Skeletal muscle satellite cell (primary cell): ENCODE measurements around the gene GRM3.

Source experiments
- H3K27me3 ChIP-seq: 2 replicates; pipeline ENCODE4 v1.7.0; 2013; ENCODE audit warnings: low read length; ENCODE audit not compliant: control insufficient read depth, insufficient read depth
- H3K36me3 ChIP-seq: 2 replicates; pipeline ENCODE4 v1.7.0; 2013; ENCODE audit warnings: mild to moderate bottlenecking, control low read depth, low read length; ENCODE audit not compliant: insufficient read depth
- H3K4me1 ChIP-seq: 2 replicates; pipeline ENCODE4 v1.7.0; 2013; ENCODE audit warnings: low read length; ENCODE audit not compliant: control insufficient read depth, insufficient read depth
- H3K4me2 ChIP-seq: 2 replicates; pipeline ENCODE4 v1.7.0; 2013; ENCODE audit warnings: mild to moderate bottlenecking, low read length
- H3K4me3 ChIP-seq: 2 replicates; pipeline ENCODE4 v1.7.0; 2013; ENCODE audit warnings: low read length
- H3K9ac ChIP-seq: 2 replicates; pipeline ENCODE4 v1.7.0; 2013; ENCODE audit warnings: mild to moderate bottlenecking, low read depth, low read length, moderate library complexity
- H3K9me3 ChIP-seq: replicated peaks from 2 replicates; pipeline ENCODE4 v1.7.0; 2013; ENCODE audit warnings: mild to moderate bottlenecking, control low read depth, low read length

GRM3 gene

DNA sequence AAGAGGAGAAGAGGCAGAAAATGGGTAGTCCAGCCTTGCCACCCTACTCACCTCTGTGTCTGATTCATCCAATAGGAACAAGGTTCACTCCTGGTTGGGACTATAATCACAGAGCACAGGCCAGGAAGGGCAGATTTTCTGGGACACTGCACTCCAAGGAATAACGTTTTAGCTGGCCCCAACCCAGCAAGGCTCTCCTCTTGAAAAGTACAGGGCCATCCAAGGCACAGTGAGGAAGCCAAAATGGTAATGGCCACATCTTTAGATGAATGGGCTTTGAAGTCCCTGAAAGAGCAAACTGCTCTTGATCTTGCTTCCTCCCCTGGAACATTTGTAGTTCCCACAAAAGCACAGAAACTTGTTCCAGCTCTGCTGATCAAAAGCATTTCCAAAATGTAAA lies 149.4 kb downstream of the GRM3 start:
- Histone ChIP-seq H3K9me3 (no peaks in the 10 kb centered on the region), H3K36me3 (no peaks in the 10 kb centered on the region), H3K27me3 (no peaks in the 10 kb centered on the region), H3K4me1 (no peaks in the 10 kb centered on the region), H3K4me2 (no peak overlapping the region), H3K9ac (no peak overlapping the region), H3K4me3 (no peak overlapping the region)

DNA sequence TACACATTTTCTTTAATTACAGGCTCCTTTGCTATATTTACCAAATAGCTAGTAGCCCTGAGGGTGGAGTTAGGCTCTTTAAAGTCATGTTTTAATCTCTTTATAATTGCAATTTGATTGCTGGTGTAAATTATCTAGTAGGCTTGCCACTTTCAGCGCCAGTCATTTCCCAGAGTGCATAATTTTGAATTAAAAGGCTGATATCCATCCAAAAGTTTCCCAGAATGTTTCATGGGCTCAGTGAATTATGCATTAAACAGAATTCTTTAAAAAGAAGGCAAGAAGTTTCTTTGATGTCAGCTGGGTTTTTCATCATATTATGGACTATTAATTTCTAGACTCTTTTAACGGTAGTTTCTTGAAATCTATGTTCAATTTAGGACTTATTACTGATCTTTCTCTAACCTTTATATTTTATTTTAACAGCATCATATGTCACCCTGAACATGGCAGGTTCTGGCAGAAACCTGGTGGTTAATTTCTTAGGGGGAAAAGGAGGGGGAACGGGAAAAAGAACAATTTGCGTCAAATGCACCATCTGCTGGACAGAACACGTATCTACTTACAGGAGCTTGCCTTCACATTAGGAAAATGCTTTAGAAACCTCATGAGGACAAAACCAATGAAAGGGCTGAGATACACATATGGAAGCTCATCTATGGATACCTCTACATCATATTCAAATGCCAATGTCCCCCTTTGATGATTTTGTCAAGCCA lies 171.1 kb downstream of the GRM3 start:
- H3K4me3 ChIP-seq = no peak overlapping the region
- no peaks in the 10 kb centered on the region for H3K4me1 ChIP-seq
- no peak overlapping the region for H3K4me2 ChIP-seq
- H3K9me3 ChIP-seq = no peaks in the 10 kb centered on the region
- no peak overlapping the region for H3K9ac ChIP-seq
- H3K36me3 ChIP-seq = no peaks in the 10 kb centered on the region
- H3K27me3 ChIP-seq = no peaks in the 10 kb centered on the region

- Histone ChIP-seq H3K36me3 (no peaks in the 10 kb centered on the region), H3K4me2 (no peak overlapping the region), H3K27me3 (no peaks in the 10 kb centered on the region), H3K4me3 (no peak overlapping the region), H3K9ac (no peak overlapping the region), H3K4me1 (no peaks in the 10 kb centered on the region), H3K9me3 (no peaks in the 10 kb centered on the region)
These were observed 171.8 kb downstream of the GRM3 start for GRCh38 chr7:86815556-86815955.

DNA sequence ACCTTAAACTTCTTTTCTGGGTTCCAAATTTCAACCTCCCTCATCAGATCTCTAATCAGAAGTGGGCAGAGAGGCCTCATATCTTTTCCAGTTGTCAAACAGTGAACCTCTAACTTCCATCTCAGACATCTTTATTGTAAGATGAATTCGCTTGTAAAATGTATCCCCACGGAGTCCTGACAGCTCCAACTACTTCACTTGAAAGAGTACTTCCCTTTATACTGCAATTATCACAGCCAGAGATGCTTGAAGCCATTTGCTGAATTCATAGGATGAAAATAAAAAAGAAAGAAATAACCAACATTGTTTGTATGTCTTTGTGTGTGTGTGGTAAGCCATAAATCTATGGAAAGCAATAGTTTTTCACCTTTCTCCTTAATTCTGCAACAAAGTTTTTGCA lies 175.2 kb downstream of the GRM3 start:
- no peak overlapping the region for H3K4me2 ChIP-seq
- H3K27me3 ChIP-seq = no peaks in the 10 kb centered on the region
- no peaks in the 10 kb centered on the region for H3K9me3 ChIP-seq
- no peak overlapping the region for H3K9ac ChIP-seq
- H3K4me3 ChIP-seq = no peak overlapping the region
- no peaks in the 10 kb centered on the region for H3K4me1 ChIP-seq
- no peaks in the 10 kb centered on the region for H3K36me3 ChIP-seq

DNA sequence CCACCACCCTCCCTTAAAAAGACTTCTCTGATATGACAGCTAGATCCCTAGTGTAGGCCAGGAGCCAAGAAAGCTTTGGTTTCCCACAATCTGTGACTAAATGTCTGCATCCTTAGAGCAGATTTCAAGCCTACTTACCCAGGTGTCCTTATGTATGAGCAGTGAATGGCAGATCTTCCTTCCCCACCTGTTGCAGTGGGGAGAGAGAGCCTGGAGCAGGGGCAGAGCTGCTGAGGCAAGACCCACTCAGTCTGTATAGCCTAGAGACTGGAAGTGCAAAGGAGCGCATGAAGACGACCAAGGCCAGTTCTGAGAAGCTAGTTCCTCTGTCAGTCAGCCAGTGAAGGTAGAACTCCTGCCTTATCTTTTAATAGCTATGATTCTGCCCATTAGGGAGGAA lies 180.1 kb downstream of the GRM3 start:
- no peaks in the 10 kb centered on the region for H3K36me3 ChIP-seq
- H3K9ac ChIP-seq = no peak overlapping the region
- H3K4me3 ChIP-seq = no peak overlapping the region
- no peaks in the 10 kb centered on the region for H3K9me3 ChIP-seq
- H3K4me1 ChIP-seq = no peaks in the 10 kb centered on the region
- no peaks in the 10 kb centered on the region for H3K27me3 ChIP-seq
- H3K4me2 ChIP-seq = no peak overlapping the region

DNA sequence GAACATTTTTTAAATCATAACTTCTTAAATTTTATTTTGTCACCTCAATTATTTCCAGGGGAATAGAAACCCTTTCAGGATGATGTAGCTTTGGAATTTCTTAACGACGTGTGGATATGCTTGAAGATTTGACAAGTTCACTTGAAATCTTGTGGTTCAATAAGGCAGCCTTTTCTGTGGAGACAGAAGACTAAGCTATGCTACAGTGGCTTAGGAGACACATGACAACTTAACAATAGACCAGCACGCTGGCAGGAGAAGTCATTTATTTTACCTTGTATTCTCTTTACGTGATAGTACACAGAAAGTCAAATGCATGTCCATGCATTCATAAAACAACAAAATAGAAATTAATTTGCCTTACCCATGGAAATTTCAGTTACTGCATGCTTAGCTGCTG lies 181.6 kb downstream of the GRM3 start:
- Histone ChIP-seq H3K4me1 (no peaks in the 10 kb centered on the region), H3K4me2 (no peak overlapping the region), H3K4me3 (no peak overlapping the region), H3K9me3 (no peaks in the 10 kb centered on the region), H3K9ac (no peak overlapping the region), H3K36me3 (no peaks in the 10 kb centered on the region), H3K27me3 (no peaks in the 10 kb centered on the region)

- Histone ChIP-seq H3K4me1 (no peaks in the 10 kb centered on the region), H3K9ac (no peak overlapping the region), H3K9me3 (no peaks in the 10 kb centered on the region), H3K27me3 (no peaks in the 10 kb centered on the region), H3K4me2 (no peak overlapping the region), H3K4me3 (no peak overlapping the region), H3K36me3 (no peaks in the 10 kb centered on the region)
These were observed 183.2 kb downstream of the GRM3 start for GRCh38 chr7:86826948-86827347.

DNA sequence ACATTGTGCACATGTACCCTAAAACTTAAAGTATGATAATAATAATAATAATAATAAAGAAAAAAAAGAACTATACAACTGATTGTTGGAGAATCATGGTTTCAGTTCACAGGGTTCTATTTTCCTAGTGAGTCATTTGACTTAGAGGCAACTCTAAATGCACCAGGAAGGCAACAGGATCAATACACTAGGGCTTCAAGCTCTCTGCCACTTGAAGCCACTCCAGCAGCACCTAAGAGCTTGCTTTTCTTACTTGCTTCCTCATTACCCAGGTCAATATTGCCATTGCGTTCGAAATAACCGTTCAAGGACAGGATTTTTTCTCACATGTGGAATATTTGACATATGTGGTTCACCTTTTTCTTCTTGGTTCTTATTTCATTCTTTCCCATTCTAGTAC lies 189.7 kb downstream of the GRM3 start:
- Histone ChIP-seq H3K4me3 (no peak overlapping the region), H3K4me1 (no peaks in the 10 kb centered on the region), H3K9me3 (no peaks in the 10 kb centered on the region), H3K9ac (no peak overlapping the region), H3K4me2 (no peak overlapping the region), H3K27me3 (no peaks in the 10 kb centered on the region), H3K36me3 (no peaks in the 10 kb centered on the region)

DNA sequence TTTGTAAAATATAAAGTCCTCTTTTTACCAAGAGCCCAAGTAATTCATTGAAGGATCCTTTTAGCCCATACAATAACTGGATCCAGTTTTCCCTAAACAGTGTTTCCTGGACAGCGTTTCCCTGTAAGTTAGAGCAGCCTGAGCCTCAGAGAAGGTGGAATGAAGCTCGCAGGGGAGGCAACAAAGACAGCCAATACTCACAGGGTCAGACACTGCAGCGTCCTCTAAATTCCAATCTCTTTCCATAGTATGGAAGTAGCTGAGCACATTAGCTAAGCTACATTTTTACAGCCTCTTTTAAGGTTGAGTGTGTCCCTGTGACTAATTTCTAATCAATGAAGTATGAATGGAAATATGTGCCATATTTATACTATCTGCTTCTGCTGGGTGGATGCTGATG lies 193.5 kb downstream of the GRM3 start:
- no peaks in the 10 kb centered on the region for H3K4me1 ChIP-seq
- no peaks in the 10 kb centered on the region for H3K36me3 ChIP-seq
- H3K4me2 ChIP-seq = no peak overlapping the region
- no peak overlapping the region for H3K4me3 ChIP-seq
- H3K9ac ChIP-seq = no peak overlapping the region
- no peaks in the 10 kb centered on the region for H3K27me3 ChIP-seq
- no peaks in the 10 kb centered on the region for H3K9me3 ChIP-seq

DNA sequence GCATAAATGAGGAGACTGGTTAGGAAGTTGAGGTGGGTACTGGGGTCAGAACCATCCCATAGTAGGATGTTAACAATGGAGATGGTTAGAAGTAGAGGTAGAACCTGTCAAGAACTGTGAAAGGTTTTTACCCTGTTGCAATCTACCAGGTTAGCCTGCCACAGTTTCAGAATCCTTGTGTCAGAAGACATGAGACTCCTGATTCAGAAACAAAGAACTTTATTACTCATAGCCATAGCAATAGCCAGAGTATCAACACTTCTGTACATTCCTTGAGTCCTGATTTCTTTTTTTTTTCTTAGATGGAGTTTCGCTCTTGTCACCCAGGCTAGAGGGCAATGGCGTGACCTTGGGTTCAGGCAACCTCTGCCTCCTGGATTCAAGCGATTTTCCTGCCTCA lies 200.9 kb downstream of the GRM3 start:
- Histone ChIP-seq H3K4me3 (no peak overlapping the region), H3K9me3 (no peaks in the 10 kb centered on the region), H3K4me2 (no peak overlapping the region), H3K4me1 (no peaks in the 10 kb centered on the region), H3K9ac (no peak overlapping the region), H3K27me3 (no peaks in the 10 kb centered on the region), H3K36me3 (no peaks in the 10 kb centered on the region)

- no peak overlapping the region for H3K4me2 ChIP-seq
- H3K9me3 ChIP-seq = no peaks in the 10 kb centered on the region
- H3K9ac ChIP-seq = no peak overlapping the region
- no peaks in the 10 kb centered on the region for H3K36me3 ChIP-seq
- H3K4me1 ChIP-seq = no peaks in the 10 kb centered on the region
- no peak overlapping the region for H3K4me3 ChIP-seq
- H3K27me3 ChIP-seq = no peaks in the 10 kb centered on the region
These were observed 202.9 kb downstream of the GRM3 start for GRCh38 chr7:86846494-86847190.

DNA sequence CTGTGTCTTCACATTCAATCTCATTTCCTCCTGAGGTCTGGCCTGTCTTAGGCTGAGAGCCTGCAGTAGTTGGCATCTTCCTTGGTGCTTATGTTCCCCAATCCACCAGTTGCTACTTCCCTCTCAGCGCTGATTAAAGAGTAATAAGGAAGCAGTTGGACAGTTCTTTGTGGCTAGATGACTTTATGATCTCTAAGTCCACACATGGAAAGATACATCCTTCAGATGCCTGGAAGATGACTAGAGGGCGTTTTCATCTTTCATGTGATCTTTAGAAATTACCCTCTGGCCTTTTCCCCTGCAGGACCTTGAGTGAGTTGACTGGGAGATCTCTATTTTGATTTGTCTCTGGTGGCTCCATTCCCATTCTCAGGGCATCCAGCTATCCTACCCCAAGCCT lies 204.5 kb downstream of the GRM3 start:
- Histone ChIP-seq H3K27me3 (no peaks in the 10 kb centered on the region), H3K9me3 (no peaks in the 10 kb centered on the region), H3K4me1 (no peaks in the 10 kb centered on the region), H3K4me2 (no peak overlapping the region), H3K9ac (no peak overlapping the region), H3K36me3 (no peaks in the 10 kb centered on the region), H3K4me3 (no peak overlapping the region)
